Transverse colon (tissue), 4 donors: ENCODE data around the gene P2RX4.

Experiments used
- EP300 ChIP-seq: sonication (generic); formaldehyde crosslinking; IDR thresholded peaks from one replicate; pipeline ENCODE4 v1.6.1; 2017; ENCODE audit warnings: antibody characterized with exemption, low read depth
- POLR2A ChIP-seq: fragments of 450-650 bp; IDR thresholded peaks from one replicate; pipeline ENCODE4 v1.6.1; 2016; ENCODE audit warnings: antibody characterized with exemption, mild to moderate bottlenecking, moderate library complexity
- POLR2AphosphoS5 ChIP-seq, 3 donors: sonication (generic); formaldehyde crosslinking; IDR thresholded peaks; one replicate each; pipeline ENCODE4 v1.6.1; 2016; ENCODE audit warnings: antibody characterized with exemption in 3 of 3
- TF ChIP-seq, protein P1 (sequence below), 5 experiments: fragments of 200-600 bp in 3 of 5; fragments of 450-650 bp in 2 of 5; sonication (generic) in 3 of 5; IDR thresholded peaks; 1 replicate in 2 of 5; 2 replicates in 3 of 5; pipeline ENCODE4 v1.5.1; 2016 to 2017; ENCODE audit warnings: antibody characterized with exemption in 5 of 5, inconsistent platforms in 3 of 5, mild to moderate bottlenecking in 2 of 5, moderate library complexity in 1 of 5

DNA sequence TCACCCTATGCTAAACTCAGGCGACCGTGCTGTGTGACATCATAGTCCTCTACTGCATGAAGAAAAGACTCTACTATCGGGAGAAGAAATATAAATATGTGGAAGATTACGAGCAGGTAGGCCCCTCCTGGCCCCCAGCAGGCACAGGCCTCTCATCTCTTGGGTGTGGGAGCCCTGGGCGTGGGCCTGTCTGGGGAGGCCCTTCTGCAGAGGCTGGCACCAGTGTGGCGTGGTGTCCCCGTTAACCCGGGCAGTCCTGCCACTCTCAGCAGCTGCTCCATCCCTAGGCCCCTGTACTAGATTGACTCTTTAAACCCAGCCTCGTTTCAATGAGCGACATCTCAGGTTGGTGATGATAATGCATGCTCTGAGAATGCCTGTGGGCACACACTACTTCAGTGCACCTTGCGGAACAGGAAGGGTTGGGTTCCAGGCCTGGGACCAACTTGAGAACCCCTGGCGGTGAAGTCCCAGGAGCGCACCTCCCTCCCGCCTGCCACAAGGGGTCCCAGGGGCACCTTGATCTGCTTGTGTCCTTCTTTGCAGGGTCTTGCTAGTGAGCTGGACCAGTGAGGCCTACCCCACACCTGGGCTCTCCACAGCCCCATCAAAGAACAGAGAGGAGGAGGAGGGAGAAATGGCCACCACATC is 23.2 kb downstream of the P2RX4 start:
- TF ChIP-seq, protein P1, sequence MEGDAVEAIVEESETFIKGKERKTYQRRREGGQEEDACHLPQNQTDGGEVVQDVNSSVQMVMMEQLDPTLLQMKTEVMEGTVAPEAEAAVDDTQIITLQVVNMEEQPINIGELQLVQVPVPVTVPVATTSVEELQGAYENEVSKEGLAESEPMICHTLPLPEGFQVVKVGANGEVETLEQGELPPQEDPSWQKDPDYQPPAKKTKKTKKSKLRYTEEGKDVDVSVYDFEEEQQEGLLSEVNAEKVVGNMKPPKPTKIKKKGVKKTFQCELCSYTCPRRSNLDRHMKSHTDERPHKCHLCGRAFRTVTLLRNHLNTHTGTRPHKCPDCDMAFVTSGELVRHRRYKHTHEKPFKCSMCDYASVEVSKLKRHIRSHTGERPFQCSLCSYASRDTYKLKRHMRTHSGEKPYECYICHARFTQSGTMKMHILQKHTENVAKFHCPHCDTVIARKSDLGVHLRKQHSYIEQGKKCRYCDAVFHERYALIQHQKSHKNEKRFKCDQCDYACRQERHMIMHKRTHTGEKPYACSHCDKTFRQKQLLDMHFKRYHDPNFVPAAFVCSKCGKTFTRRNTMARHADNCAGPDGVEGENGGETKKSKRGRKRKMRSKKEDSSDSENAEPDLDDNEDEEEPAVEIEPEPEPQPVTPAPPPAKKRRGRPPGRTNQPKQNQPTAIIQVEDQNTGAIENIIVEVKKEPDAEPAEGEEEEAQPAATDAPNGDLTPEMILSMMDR (IDR thresholded peaks at IDR 0.05), result no peak
- no peak for TF ChIP-seq POLR2A
- no peak for TF ChIP-seq EP300
- TF ChIP-seq POLR2AphosphoS5 (IDR thresholded peaks at IDR 0.05), result no peak
